ENCODE measurements around the gene KEAP1.
"Not testable (repeated sequence)": the region's sequence is repeated elsewhere in the genome, so short reads cannot be mapped to it uniquely, and the experiment has no call there.

KEAP1 gene

GRCh38 chr19:10497371-10497770 is 5.8 kb downstream of the KEAP1 start:
- no peak for DNase-seq (ENCODE audit: low read depth)

- no peak for DNase-seq (ENCODE audit: low read depth)
Measured at GRCh38 chr19:10491472-10492047, 11.6 kb downstream of the KEAP1 start.

- DNase-seq (ENCODE audit: low read depth) = no peak
Measured at GRCh38 chr19:10486551-10486950, 16.6 kb downstream of the KEAP1 start.

GRCh38 chr19:10478903-10479384 is 24.2 kb downstream of the KEAP1 start:
- DNase-seq (ENCODE audit: low read depth) = peak; percentile 80

- DNase-seq (ENCODE audit: low read depth) = no peak
Measured at GRCh38 chr19:10478476-10478875, 24.7 kb downstream of the KEAP1 start.

- no peak for DNase-seq (ENCODE audit: low read depth)
Measured at GRCh38 chr19:10474962-10475451, 28.1 kb downstream of the KEAP1 start.

- DNase-seq (ENCODE audit: low read depth) = no peak
Measured at GRCh38 chr19:10473192-10473591, 30.0 kb downstream of the KEAP1 start.

- peak; percentile 78 for DNase-seq (ENCODE audit: low read depth)
Measured at GRCh38 chr19:10471909-10472308, 31.2 kb downstream of the KEAP1 start.

- DNase-seq (ENCODE audit: low read depth) = no peak
Measured at GRCh38 chr19:10468133-10468532, 35.0 kb downstream of the KEAP1 start.

GRCh38 chr19:10467104-10467706 is 36.0 kb downstream of the KEAP1 start:
- no peak for DNase-seq (ENCODE audit: low read depth)

GRCh38 chr19:10464456-10464855 is 38.7 kb downstream of the KEAP1 start:
- DNase-seq (ENCODE audit: low read depth) = no peak

GRCh38 chr19:10462557-10462956 is 40.6 kb downstream of the KEAP1 start:
- no peak for DNase-seq (ENCODE audit: low read depth)

- not testable (repeated sequence) for DNase-seq (ENCODE audit: low read depth)
Measured at GRCh38 chr19:10462042-10462441, 41.1 kb downstream of the KEAP1 start.

- DNase-seq (ENCODE audit: low read depth) = peak; percentile 92
Measured at GRCh38 chr19:10461047-10461949, 41.9 kb downstream of the KEAP1 start.

- DNase-seq (ENCODE audit: low read depth) = no peak
Measured at GRCh38 chr19:10460714-10461046, 42.5 kb downstream of the KEAP1 start.

- DNase-seq (ENCODE audit: low read depth) = not testable (repeated sequence)
Measured at GRCh38 chr19:10458733-10459132, 44.4 kb downstream of the KEAP1 start.

- peak; percentile 55 for DNase-seq (ENCODE audit: low read depth)
Measured at GRCh38 chr19:10454267-10454666, 48.9 kb downstream of the KEAP1 start.

- DNase-seq (ENCODE audit: low read depth) = no peak
Measured at GRCh38 chr19:10453852-10454251, 49.3 kb downstream of the KEAP1 start.

- DNase-seq (ENCODE audit: low read depth) = no peak
Measured at GRCh38 chr19:10452726-10453618, 50.2 kb downstream of the KEAP1 start.

- DNase-seq (ENCODE audit: low read depth) = peak; percentile 53
Measured at GRCh38 chr19:10450853-10451609, 52.1 kb downstream of the KEAP1 start.

Data from ELR (cell line).